GM12892 (cell line): ENCODE measurements around the gene SYT6.

ENCODE experiments used
- POLR2A ChIP-seq: IDR thresholded peaks from 2 replicates; pipeline ENCODE4 v1.6.1; 2011; ENCODE audit warnings: low read depth, low read length, control low read depth
- POLR2AphosphoS5 ChIP-seq: IDR thresholded peaks from 2 replicates; pipeline ENCODE4 v1.6.1; 2011; ENCODE audit warnings: low read depth, low read length, control low read depth
- TAF1 ChIP-seq: IDR thresholded peaks from 2 replicates; pipeline ENCODE4 v1.6.1; 2011; ENCODE audit warnings: low read depth, mild to moderate bottlenecking, control low read depth, low read length, borderline replicate concordance

GRCh38 chr1:114128293-114128692, 25.4 kb downstream of the SYT6 start:
- TF ChIP-seq POLR2A (no peak), POLR2AphosphoS5 (no peak), TAF1 (no peak)
